ENCODE results near the gene LCN10.

DNA sequence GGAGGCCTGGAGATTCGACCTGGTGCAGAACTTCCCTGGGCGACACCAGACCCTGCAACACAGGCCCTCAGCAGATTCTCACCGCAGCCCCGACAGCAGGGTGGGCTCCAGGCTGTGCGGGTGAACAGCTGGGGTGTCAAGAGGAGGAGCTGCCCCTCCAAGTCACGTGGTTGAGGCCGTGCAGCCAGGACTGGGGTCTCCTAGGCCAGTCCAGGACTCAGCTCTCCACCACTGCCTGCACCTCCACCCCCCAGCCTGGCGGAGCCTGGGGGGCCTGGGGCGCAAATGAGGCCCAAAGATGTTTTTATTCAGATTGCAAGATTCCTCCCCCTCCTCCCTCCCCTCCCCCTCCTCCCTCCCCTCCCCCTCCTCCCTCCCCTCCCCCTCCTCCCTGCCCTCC lies 46.2 kb downstream of the LCN10 start:
- TF ChIP-seq ZNF274 (IDR thresholded peaks at IDR 0.05; ENCODE audit: insufficient read depth, insufficient read length) (no peak), CHD2 (IDR thresholded peaks at IDR 0.05; ENCODE audit: borderline replicate concordance, low read depth, low read length) (no peak), ZNF24 (IDR thresholded peaks at IDR 0.05) (no peak), TAF1 (IDR thresholded peaks at IDR 0.05; ENCODE audit: borderline replicate concordance, low read depth, low read length) (no peak), YY1 (IDR thresholded peaks at IDR 0.05; ENCODE audit: low read depth, low read length) (no peak), HDGF (IDR thresholded peaks at IDR 0.05) (no peak), HDAC2 (IDR thresholded peaks at IDR 0.05) (no peak)
- TF ChIP-seq, protein P1, sequence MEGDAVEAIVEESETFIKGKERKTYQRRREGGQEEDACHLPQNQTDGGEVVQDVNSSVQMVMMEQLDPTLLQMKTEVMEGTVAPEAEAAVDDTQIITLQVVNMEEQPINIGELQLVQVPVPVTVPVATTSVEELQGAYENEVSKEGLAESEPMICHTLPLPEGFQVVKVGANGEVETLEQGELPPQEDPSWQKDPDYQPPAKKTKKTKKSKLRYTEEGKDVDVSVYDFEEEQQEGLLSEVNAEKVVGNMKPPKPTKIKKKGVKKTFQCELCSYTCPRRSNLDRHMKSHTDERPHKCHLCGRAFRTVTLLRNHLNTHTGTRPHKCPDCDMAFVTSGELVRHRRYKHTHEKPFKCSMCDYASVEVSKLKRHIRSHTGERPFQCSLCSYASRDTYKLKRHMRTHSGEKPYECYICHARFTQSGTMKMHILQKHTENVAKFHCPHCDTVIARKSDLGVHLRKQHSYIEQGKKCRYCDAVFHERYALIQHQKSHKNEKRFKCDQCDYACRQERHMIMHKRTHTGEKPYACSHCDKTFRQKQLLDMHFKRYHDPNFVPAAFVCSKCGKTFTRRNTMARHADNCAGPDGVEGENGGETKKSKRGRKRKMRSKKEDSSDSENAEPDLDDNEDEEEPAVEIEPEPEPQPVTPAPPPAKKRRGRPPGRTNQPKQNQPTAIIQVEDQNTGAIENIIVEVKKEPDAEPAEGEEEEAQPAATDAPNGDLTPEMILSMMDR (IDR thresholded peaks at IDR 0.05 in 2 of 3, conservative IDR thresholded peaks at IDR 0.05 in 1 of 3; ENCODE audit: control insufficient read depth in 2 of 3, extremely low read depth in 1 of 3, insufficient read depth in 1 of 3, low read depth in 3 of 3, low read length in 3 of 3): no peak
- TF ChIP-seq, protein P2, sequence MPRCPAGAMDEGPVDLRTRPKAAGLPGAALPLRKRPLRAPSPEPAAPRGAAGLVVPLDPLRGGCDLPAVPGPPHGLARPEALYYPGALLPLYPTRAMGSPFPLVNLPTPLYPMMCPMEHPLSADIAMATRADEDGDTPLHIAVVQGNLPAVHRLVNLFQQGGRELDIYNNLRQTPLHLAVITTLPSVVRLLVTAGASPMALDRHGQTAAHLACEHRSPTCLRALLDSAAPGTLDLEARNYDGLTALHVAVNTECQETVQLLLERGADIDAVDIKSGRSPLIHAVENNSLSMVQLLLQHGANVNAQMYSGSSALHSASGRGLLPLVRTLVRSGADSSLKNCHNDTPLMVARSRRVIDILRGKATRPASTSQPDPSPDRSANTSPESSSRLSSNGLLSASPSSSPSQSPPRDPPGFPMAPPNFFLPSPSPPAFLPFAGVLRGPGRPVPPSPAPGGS (IDR thresholded peaks at IDR 0.05; ENCODE audit: borderline replicate concordance, insufficient read depth, low read depth, low read length, poor library complexity, severe bottlenecking): no peak
- TF ChIP-seq, protein P3, sequence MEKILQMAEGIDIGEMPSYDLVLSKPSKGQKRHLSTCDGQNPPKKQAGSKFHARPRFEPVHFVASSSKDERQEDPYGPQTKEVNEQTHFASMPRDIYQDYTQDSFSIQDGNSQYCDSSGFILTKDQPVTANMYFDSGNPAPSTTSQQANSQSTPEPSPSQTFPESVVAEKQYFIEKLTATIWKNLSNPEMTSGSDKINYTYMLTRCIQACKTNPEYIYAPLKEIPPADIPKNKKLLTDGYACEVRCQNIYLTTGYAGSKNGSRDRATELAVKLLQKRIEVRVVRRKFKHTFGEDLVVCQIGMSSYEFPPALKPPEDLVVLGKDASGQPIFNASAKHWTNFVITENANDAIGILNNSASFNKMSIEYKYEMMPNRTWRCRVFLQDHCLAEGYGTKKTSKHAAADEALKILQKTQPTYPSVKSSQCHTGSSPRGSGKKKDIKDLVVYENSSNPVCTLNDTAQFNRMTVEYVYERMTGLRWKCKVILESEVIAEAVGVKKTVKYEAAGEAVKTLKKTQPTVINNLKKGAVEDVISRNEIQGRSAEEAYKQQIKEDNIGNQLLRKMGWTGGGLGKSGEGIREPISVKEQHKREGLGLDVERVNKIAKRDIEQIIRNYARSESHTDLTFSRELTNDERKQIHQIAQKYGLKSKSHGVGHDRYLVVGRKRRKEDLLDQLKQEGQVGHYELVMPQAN (conservative IDR thresholded peaks at IDR 0.05): no peak
- TF ChIP-seq, protein P4, sequence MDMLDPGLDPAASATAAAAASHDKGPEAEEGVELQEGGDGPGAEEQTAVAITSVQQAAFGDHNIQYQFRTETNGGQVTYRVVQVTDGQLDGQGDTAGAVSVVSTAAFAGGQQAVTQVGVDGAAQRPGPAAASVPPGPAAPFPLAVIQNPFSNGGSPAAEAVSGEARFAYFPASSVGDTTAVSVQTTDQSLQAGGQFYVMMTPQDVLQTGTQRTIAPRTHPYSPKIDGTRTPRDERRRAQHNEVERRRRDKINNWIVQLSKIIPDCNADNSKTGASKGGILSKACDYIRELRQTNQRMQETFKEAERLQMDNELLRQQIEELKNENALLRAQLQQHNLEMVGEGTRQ (IDR thresholded peaks at IDR 0.05; ENCODE audit: borderline replicate concordance, low read depth, low read length): no peak
- TF ChIP-seq, protein P5, sequence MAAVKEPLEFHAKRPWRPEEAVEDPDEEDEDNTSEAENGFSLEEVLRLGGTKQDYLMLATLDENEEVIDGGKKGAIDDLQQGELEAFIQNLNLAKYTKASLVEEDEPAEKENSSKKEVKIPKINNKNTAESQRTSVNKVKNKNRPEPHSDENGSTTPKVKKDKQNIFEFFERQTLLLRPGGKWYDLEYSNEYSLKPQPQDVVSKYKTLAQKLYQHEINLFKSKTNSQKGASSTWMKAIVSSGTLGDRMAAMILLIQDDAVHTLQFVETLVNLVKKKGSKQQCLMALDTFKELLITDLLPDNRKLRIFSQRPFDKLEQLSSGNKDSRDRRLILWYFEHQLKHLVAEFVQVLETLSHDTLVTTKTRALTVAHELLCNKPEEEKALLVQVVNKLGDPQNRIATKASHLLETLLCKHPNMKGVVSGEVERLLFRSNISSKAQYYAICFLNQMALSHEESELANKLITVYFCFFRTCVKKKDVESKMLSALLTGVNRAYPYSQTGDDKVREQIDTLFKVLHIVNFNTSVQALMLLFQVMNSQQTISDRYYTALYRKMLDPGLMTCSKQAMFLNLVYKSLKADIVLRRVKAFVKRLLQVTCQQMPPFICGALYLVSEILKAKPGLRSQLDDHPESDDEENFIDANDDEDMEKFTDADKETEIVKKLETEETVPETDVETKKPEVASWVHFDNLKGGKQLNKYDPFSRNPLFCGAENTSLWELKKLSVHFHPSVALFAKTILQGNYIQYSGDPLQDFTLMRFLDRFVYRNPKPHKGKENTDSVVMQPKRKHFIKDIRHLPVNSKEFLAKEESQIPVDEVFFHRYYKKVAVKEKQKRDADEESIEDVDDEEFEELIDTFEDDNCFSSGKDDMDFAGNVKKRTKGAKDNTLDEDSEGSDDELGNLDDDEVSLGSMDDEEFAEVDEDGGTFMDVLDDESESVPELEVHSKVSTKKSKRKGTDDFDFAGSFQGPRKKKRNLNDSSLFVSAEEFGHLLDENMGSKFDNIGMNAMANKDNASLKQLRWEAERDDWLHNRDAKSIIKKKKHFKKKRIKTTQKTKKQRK (IDR thresholded peaks at IDR 0.05; ENCODE audit: low read depth, low read length): no peak

All from GM12878 (cell line).